ENCODE measurements around the gene ABHD12.
"Not testable (repeated sequence)": the region's sequence is repeated elsewhere in the genome, so short reads cannot be mapped to it uniquely, and the experiment has no call there.

Gene ABHD12

GRCh38 chr20:25320035-25320800 lies 70.4 kb downstream of the ABHD12 start:
- DNase-seq: no peak

- no peak for DNase-seq
These were observed 71.2 kb downstream of the ABHD12 start for GRCh38 chr20:25319241-25320034.

GRCh38 chr20:25318471-25319240 lies 72.0 kb downstream of the ABHD12 start:
- DNase-seq: no peak

- no peak for DNase-seq
These were observed 73.1 kb downstream of the ABHD12 start for GRCh38 chr20:25317351-25318075.

GRCh38 chr20:25316506-25317190 lies 74.0 kb downstream of the ABHD12 start:
- no peak for DNase-seq

- DNase-seq: no peak
These were observed 75.0 kb downstream of the ABHD12 start for GRCh38 chr20:25315418-25316210.

- DNase-seq: no peak
These were observed 75.9 kb downstream of the ABHD12 start for GRCh38 chr20:25314497-25315417.

- no peak for DNase-seq
These were observed 77.0 kb downstream of the ABHD12 start for GRCh38 chr20:25313593-25313992.

GRCh38 chr20:25312716-25313115 lies 77.9 kb downstream of the ABHD12 start:
- not testable (repeated sequence) for DNase-seq

- no peak for DNase-seq
These were observed 79.5 kb downstream of the ABHD12 start for GRCh38 chr20:25310921-25311728.

- DNase-seq: peak; percentile 49
These were observed 80.2 kb downstream of the ABHD12 start for GRCh38 chr20:25310268-25310920.

GRCh38 chr20:25309395-25310267 lies 81.0 kb downstream of the ABHD12 start:
- DNase-seq: no peak

GRCh38 chr20:25308671-25309394 lies 81.8 kb downstream of the ABHD12 start:
- DNase-seq: no peak

- DNase-seq: no peak
These were observed 82.5 kb downstream of the ABHD12 start for GRCh38 chr20:25308083-25308491.

GRCh38 chr20:25306991-25307903 lies 83.4 kb downstream of the ABHD12 start:
- DNase-seq: no peak

Measured in stimulated activated naive CD4-positive, alpha-beta T cell treated with Interleukin-2 at 50 U/mL for 16 hours (primary cell).